ENCODE measurements around the gene PHYHD1. TPM values are rescaled to one million over a fixed set of nuclear protein-coding genes. Genes with fewer than 3 reads are reported as not detected.

The PHYHD1 gene
- total RNA-seq, 1 experiment from 2014 or later = 0.32 TPM

- CTCF ChIA-PET = interaction anchor here (0.6 to 1.6 kb wide), 2 partner anchors 154 to 650 kb away, joined by 3 read pairs; partner anchors contain the start of gene ENDOG
- H3K4me2 ChIP-seq (ENCODE audit: low read length) = no peak overlapping the region
- TF ChIP-seq POLR2AphosphoS5 (IDR thresholded peaks at IDR 0.05; ENCODE audit: low read depth, low read length) (no peak), ELF1 (IDR thresholded peaks at IDR 0.05; ENCODE audit: borderline replicate concordance, low read depth) (no peak), SP1 (IDR thresholded peaks at IDR 0.05; ENCODE audit: low read depth) (no peak), POLR2A (IDR thresholded peaks at IDR 0.05; ENCODE audit: borderline replicate concordance, extremely low read depth, insufficient read depth, insufficient read length) (no peak), YY1 (IDR thresholded peaks at IDR 0.05; ENCODE audit: extremely low read depth, insufficient replicate concordance, low read depth, low read length) (no peak), CTCF (IDR thresholded peaks at IDR 0.05 in 2 of 3, conservative IDR thresholded peaks at IDR 0.05 in 1 of 3; ENCODE audit: borderline replicate concordance in 1 of 3, insufficient read depth in 1 of 3, low read depth in 2 of 3, low read length in 2 of 3) (no peak), EGR1 (IDR thresholded peaks at IDR 0.05; ENCODE audit: low read depth) (no peak)
- ATAC-seq (no peak), DNase-seq (ENCODE audit: low read depth, low spot score) (no peak)
- no peaks in the 10 kb centered on the region for H3K9me3 ChIP-seq (ENCODE audit: control insufficient read depth in 1 of 2, insufficient read depth in 1 of 2, low read depth in 1 of 2, low read length in 2 of 2)
- no peaks in the 10 kb centered on the region for H3K4me1 ChIP-seq (ENCODE audit: control insufficient read depth in 1 of 2, insufficient read depth in 2 of 2, low read length in 2 of 2)
- POLR2A ChIA-PET = no interaction called here
- H3K79me2 ChIP-seq (ENCODE audit: insufficient read depth, low read length) = peaks cover 8% of the 10 kb centered on the region; the same call in 1 of the 2 replicates
- H3K9me2 ChIP-seq (ENCODE audit: insufficient read depth) = no peaks in the 10 kb centered on the region
- peaks cover 52 to 66% of the 10 kb centered on the region in 2 experiments for H3K36me3 ChIP-seq (ENCODE audit: control insufficient read depth in 1 of 2, insufficient read depth in 2 of 2, low read length in 2 of 2)
- H3K4me3 ChIP-seq (replicated peaks in 1 of 2; ENCODE audit: low read depth in 1 of 2, low read length in 2 of 2) = no peak overlapping the region
- BruUV-seq (replicated peaks) = no TSS peak
- no peak overlapping the region for H2AFZ ChIP-seq (ENCODE audit: low read depth, low read length, poor library complexity, severe bottlenecking)
- intact Hi-C loops (cut with micrococcal nuclease) = loop anchor here (5.0 kb wide), 1 partner anchor 44 kb away; no protein-coding TSS in a partner anchor
- H3K27me3 ChIP-seq (ENCODE audit: insufficient read depth, low read length) = no peaks in the 10 kb centered on the region
- no peak overlapping the region for H3K9ac ChIP-seq (ENCODE audit: low read length)
- H3K27ac ChIP-seq (ENCODE audit: low read depth, low read length) = no peak overlapping the region
- RAD21 ChIA-PET (ENCODE audit: low non-redundant PET in 1 of 2, low total read pairs in 2 of 2, uncharacterized antibody in 2 of 2, unreplicated experiment in 2 of 2) = no interaction called here
- H4K20me1 ChIP-seq (ENCODE audit: insufficient read depth) = 0 out of 2 replicates have a peak, but pooled peaks cover 7% of the 10 kb centered on the region
Observed at GRCh38 chr9:128972956-128973355, 52.2 kb downstream of the PHYHD1 start.

DNA sequence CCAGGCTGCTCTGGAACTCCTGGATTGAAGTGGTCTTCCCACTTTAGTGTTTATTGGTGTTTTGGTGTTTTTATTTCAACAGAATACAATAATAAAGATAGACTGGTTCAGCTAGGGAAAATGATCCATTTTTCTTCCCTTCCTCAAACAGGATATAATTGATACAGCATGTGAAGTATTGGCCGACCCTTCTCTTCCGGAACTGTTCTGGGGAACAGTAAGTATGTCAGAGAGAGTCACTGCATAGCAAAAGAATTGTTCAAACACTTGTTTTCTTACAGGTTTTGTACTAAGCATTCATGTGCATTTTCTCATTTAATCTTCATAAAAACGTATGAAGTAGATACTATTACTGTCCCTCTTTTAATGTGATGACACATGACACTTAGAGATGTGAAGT, 58.3 kb downstream of the PHYHD1 start:
- CTCF ChIA-PET = no interaction called here

More for the DNA sequence above, 58.3 kb downstream of the PHYHD1 start:
- no peak overlapping the region for H3K4me2 ChIP-seq (ENCODE audit: low read length)
- no peak for ATAC-seq
- H3K27ac ChIP-seq (ENCODE audit: low read depth, low read length) = no peak overlapping the region
- no TSS peak for BruUV-seq (replicated peaks)
- H3K27me3 ChIP-seq (ENCODE audit: insufficient read depth, low read length) = no peaks in the 10 kb centered on the region
- TF ChIP-seq CEBPB (IDR thresholded peaks at IDR 0.05; ENCODE audit: low read depth) (no peak), ELF1 (IDR thresholded peaks at IDR 0.05; ENCODE audit: borderline replicate concordance, low read depth) (no peak), POLR2A (IDR thresholded peaks at IDR 0.05; ENCODE audit: borderline replicate concordance, extremely low read depth, insufficient read depth, insufficient read length) (no peak), SP1 (IDR thresholded peaks at IDR 0.05; ENCODE audit: low read depth) (no peak), ZNF274 (IDR thresholded peaks at IDR 0.05; ENCODE audit: low read depth, low read length) (no peak), POLR2AphosphoS5 (IDR thresholded peaks at IDR 0.05; ENCODE audit: low read depth, low read length) (no peak), EZH2 (IDR thresholded peaks at IDR 0.05) (no peak), SIN3A (IDR thresholded peaks at IDR 0.05; ENCODE audit: low read depth) (no peak), RAD21 (IDR thresholded peaks at IDR 0.05; ENCODE audit: low read depth) (no peak), TCF7L2 (IDR thresholded peaks at IDR 0.05; ENCODE audit: borderline replicate concordance, extremely low read depth, insufficient read depth, insufficient read length) (no peak), EGR1 (IDR thresholded peaks at IDR 0.05; ENCODE audit: low read depth) (no peak), SRF (IDR thresholded peaks at IDR 0.05; ENCODE audit: low read depth) (no peak), FOSL1 (IDR thresholded peaks at IDR 0.05; ENCODE audit: low read depth) (no peak), YY1 (IDR thresholded peaks at IDR 0.05; ENCODE audit: extremely low read depth, insufficient replicate concordance, low read depth, low read length) (no peak)
- TF ChIP-seq, protein P1, sequence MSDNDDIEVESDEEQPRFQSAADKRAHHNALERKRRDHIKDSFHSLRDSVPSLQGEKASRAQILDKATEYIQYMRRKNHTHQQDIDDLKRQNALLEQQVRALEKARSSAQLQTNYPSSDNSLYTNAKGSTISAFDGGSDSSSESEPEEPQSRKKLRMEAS (IDR thresholded peaks at IDR 0.05) = no peak
- TF ChIP-seq, protein P2, sequence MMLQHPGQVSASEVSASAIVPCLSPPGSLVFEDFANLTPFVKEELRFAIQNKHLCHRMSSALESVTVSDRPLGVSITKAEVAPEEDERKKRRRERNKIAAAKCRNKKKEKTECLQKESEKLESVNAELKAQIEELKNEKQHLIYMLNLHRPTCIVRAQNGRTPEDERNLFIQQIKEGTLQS (IDR thresholded peaks at IDR 0.05) = no peak
- no peak for DNase-seq (ENCODE audit: low read depth, low spot score)
- H3K9ac ChIP-seq (ENCODE audit: low read length) = no peak overlapping the region
- POLR2A ChIA-PET = no interaction called here
- no peak overlapping the region for H2AFZ ChIP-seq (ENCODE audit: low read depth, low read length, poor library complexity, severe bottlenecking)
- H3K9me3 ChIP-seq (ENCODE audit: control insufficient read depth in 1 of 2, insufficient read depth in 1 of 2, low read depth in 1 of 2, low read length in 2 of 2) = no peaks in the 10 kb centered on the region
- no peaks in the 10 kb centered on the region for H3K4me1 ChIP-seq (ENCODE audit: control insufficient read depth in 1 of 2, insufficient read depth in 2 of 2, low read length in 2 of 2)
- H3K9me2 ChIP-seq (ENCODE audit: insufficient read depth) = no peaks in the 10 kb centered on the region
- H3K36me3 ChIP-seq (ENCODE audit: control insufficient read depth in 1 of 2, insufficient read depth in 2 of 2, low read length in 2 of 2) = peaks cover 38 to 64% of the 10 kb centered on the region in 2 experiments
- 0 out of 2 replicates have a peak, but pooled peaks cover 4% of the 10 kb centered on the region for H3K79me2 ChIP-seq (ENCODE audit: insufficient read depth, low read length)
- no peak overlapping the region for H3K4me3 ChIP-seq (replicated peaks in 1 of 2; ENCODE audit: low read depth in 1 of 2, low read length in 2 of 2)
- H4K20me1 ChIP-seq (ENCODE audit: insufficient read depth) = no peaks in the 10 kb centered on the region
- RAD21 ChIA-PET (ENCODE audit: low non-redundant PET in 1 of 2, low total read pairs in 2 of 2, uncharacterized antibody in 2 of 2, unreplicated experiment in 2 of 2) = no interaction called here
- intact Hi-C loops (cut with micrococcal nuclease) = no loop called here

Measured in HCT116 (cell line).